Measurements from ENCODE around the gene NDUFAF3.
A peak's percentile ranks its signal among the peaks of the same experiment; 100 is the strongest.

The NDUFAF3 gene

DNA sequence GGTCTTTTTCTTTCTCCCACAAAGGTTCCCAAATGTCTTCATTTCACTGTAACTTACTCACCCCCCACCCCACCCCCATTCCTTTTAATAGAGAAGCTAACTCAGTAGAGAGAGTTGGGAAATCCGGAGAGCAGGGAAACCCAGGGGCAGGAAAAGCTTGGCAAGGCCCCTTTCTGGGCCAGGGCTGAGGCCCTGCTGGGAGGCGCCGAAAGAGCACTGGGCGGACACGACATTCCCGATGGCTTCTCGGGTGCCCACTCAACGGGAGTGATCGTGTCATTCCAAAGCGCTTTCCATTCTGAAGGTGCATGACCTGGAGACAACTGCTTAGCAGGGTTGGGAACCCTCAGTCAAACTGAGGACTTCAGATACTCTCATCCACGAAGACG, 2.0 kb upstream of the NDUFAF3 start:
- no peak for TF ChIP-seq Cebpa-rat (IDR thresholded peaks at IDR 0.05)
- H3K4me2 ChIP-seq, result peak overlapping the region; percentile 96 to 100 (median 99)
- H3K27me3 ChIP-seq, result no peaks in the 10 kb centered on the region
- peaks cover 5 to 56% (median 53%) of the 10 kb centered on the region in 11 experiments; a peak in 20 of 22 replicates for H4K20me1 ChIP-seq
- no peaks in the 10 kb centered on the region for H3K9me3 ChIP-seq (replicated peaks in 1 of 11)
- H3K9ac ChIP-seq, result peak overlapping the region; percentile 98 to 100 (median 99)
- peaks cover 38 to 45% (median 41%) of the 10 kb centered on the region in 11 experiments for H3K36me3 ChIP-seq
- H3K4me1 ChIP-seq, result peaks cover 48 to 65% (median 57%) of the 10 kb centered on the region in 10 experiments
- peak overlapping the region; percentile 74 to 99 (median 92) for H3K4me3 ChIP-seq
- H3K27ac ChIP-seq, result peak overlapping the region; percentile 96 to 100 (median 99)

DNA sequence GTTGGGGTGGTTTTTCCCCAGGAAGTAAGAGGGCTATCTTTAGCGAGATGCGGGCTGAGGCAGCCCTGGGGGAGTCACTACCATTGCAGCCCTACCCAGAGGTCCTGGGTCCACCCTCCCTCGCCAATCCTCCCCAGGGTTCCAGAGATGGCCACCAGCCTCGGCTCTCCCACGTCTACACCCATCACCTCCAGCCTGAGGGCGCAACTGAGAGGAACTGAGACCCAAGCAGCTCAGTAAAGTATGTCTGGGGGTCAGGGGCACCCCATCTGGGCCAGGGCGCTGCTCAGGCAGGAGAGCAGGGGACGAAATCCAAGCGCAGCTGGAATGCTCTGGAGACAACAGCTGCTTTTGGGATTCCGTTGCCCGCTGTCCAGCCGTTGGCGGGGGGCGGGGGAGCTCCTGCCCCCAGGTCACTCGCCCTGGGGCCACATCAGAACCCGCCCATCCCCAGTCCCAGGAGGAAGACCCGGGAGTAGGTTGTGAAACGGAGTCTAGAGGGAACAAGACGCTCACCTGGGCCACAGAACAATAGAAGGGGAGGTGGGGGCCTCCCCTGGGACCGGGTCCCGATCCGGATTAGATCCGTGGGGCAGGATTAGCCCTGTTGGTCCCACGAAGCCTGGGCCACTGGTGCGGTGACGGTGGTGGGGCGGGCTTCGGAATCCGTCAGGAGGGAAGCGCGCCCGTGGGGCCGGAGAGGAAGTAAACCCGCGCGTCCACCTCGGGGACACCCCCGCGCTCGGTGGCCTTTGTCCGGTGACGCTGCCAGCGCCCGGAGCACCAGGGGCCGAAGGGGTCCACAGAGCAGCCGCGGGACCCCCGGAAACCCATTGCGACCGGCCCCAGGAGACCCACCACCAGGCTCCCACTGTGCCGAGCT, 1.4 kb upstream of the NDUFAF3 start:
- H3K36me3 ChIP-seq, result peaks cover 38 to 45% (median 41%) of the 10 kb centered on the region in 11 experiments
- H3K4me1 ChIP-seq, result peaks cover 55 to 68% (median 61%) of the 10 kb centered on the region in 10 experiments
- H4K20me1 ChIP-seq, result peaks cover 3 to 56% (median 53%) of the 10 kb centered on the region in 11 experiments; a peak in 20 of 22 replicates
- peak overlapping the region; percentile 96 to 100 (median 99) for H3K27ac ChIP-seq
- H3K9ac ChIP-seq, result peak overlapping the region; percentile 98 to 100 (median 99)
- TF ChIP-seq Cebpa-rat (IDR thresholded peaks at IDR 0.05), result no peak
- peak overlapping the region; percentile 74 to 99 (median 92) for H3K4me3 ChIP-seq
- no peaks in the 10 kb centered on the region for H3K27me3 ChIP-seq
- no peaks in the 10 kb centered on the region for H3K9me3 ChIP-seq (replicated peaks in 1 of 11)
- peak overlapping the region; percentile 96 to 100 (median 99) for H3K4me2 ChIP-seq

DNA sequence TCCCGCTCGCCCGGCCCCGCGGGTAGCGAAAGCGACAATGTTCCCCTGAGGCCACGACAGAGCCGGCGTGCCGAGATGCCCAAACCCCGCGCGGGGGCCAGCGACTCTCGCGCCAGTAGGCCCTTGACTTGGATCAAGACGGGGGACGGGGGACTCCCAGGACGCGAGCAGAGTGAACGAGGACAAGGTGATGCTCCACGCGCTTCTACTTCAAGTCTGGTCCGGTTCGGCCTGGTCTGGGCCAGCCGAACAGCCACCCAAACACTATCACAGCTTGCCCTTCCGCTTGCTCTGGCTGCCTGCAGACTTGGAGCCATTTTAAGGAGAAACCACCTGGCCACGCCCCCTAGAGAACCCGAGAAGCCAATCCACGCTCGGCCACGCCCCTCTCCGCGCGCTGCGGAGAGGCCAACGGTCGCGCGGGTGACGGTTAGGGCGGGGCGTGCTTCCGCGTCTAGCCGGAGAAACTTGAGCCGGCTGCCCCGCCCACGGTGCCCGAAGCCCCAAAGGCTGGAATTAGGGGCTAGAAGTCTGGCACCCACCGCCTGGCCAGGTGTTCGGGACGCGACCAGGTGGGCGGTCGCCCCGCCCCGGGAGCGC, 608 bp upstream of the NDUFAF3 start:
- Histone ChIP-seq H3K9ac (peak overlapping the region; percentile 98 to 100 (median 99)), H3K4me2 (peak overlapping the region; percentile 96 to 100 (median 99)), H3K4me3 (peak overlapping the region; percentile 74 to 99 (median 92)), H3K36me3 (peaks cover 38 to 45% (median 41%) of the 10 kb centered on the region in 11 experiments), H3K4me1 (peaks cover 60 to 70% (median 65%) of the 10 kb centered on the region in 10 experiments), H3K9me3 (replicated peaks in 1 of 11) (no peaks in the 10 kb centered on the region), H3K27ac (peak overlapping the region; percentile 96 to 100 (median 99)), H4K20me1 (peaks cover 6 to 56% (median 53%) of the 10 kb centered on the region in 11 experiments; a peak in 20 of 22 replicates), H3K27me3 (no peaks in the 10 kb centered on the region)
- TF ChIP-seq Cebpa-rat (IDR thresholded peaks at IDR 0.05), result no peak

DNA sequence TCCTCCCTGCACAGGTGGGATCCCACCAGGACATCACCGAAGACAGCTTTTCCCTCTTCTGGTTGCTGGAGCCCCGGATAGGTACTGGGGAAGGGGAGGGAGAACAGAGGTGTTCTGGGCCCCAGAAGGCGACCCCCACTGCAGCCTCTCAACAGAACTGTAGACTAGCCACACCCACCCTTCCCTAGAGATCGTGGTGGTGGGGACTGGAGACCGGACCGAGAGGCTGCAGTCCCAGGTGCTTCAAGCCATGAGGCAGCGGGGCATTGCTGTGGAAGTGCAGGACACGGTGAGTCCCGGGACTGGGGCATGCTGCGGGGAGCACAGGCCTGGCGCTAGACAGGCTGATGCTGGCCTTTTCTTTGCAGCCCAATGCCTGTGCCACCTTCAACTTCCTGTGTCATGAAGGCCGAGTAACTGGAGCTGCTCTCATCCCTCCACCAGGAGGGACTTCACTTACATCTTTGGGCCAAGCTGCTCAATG, 809 bp downstream of the NDUFAF3 start:
- Histone ChIP-seq H3K9me3 (replicated peaks in 1 of 11) (no peaks in the 10 kb centered on the region), H3K36me3 (peaks cover 47 to 51% (median 49%) of the 10 kb centered on the region in 11 experiments), H3K4me1 (peaks cover 60 to 70% (median 65%) of the 10 kb centered on the region in 10 experiments), H4K20me1 (peaks cover 6 to 56% (median 47%) of the 10 kb centered on the region in 11 experiments; a peak in 20 of 22 replicates), H3K4me3 (peak overlapping the region; percentile 74 to 99 (median 92)), H3K4me2 (peak overlapping the region; percentile 96 to 100 (median 99)), H3K27me3 (no peaks in the 10 kb centered on the region), H3K9ac (peak overlapping the region; percentile 98 to 100 (median 99)), H3K27ac (peak overlapping the region; percentile 96 to 100 (median 99))
- no peak for TF ChIP-seq Cebpa-rat (IDR thresholded peaks at IDR 0.05)

DNA sequence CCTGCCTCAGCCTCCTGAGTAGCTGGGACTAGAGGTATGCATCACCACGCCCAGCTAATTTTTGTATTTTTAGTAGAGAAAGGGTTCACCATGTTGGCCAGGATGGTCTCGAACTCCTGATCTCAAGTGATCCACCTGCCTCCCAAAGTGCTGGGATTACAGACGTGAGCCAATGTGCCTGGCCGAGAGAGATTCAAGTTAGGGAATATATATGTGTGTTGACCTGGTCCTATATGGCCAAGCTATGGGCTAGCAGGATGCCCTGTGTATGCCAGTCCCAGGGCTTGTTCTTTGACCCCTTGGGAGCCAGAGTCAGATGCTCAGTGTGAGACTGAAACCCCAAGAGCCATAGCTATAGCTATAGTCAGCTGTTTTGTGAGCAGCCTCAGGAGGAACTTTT, 1.9 kb downstream of the NDUFAF3 start:
- peaks cover 70 to 75% (median 71%) of the 10 kb centered on the region in 10 experiments for H3K4me1 ChIP-seq
- H3K9me3 ChIP-seq (replicated peaks in 1 of 11), result no peaks in the 10 kb centered on the region
- peak overlapping the region; percentile 11 to 100 (median 99); a peak in 15 of 22 replicates for H3K9ac ChIP-seq
- TF ChIP-seq Cebpa-rat (IDR thresholded peaks at IDR 0.05), result no peak
- peaks cover 47 to 55% (median 53%) of the 10 kb centered on the region in 11 experiments for H3K36me3 ChIP-seq
- H3K27me3 ChIP-seq, result no peaks in the 10 kb centered on the region
- H3K27ac ChIP-seq, result peak overlapping the region in 3 of 11 experiments; percentile 3 to 99 (median 56); a peak in 2 of 22 replicates
- peaks cover 6 to 62% (median 45%) of the 10 kb centered on the region in 11 experiments; a peak in 19 of 22 replicates for H4K20me1 ChIP-seq
- peak overlapping the region; percentile 96 to 100 (median 99) for H3K4me2 ChIP-seq
- H3K4me3 ChIP-seq, result peak overlapping the region in 7 of 10 experiments; percentile 16 to 97 (median 91); a peak in 10 of 20 replicates

DNA sequence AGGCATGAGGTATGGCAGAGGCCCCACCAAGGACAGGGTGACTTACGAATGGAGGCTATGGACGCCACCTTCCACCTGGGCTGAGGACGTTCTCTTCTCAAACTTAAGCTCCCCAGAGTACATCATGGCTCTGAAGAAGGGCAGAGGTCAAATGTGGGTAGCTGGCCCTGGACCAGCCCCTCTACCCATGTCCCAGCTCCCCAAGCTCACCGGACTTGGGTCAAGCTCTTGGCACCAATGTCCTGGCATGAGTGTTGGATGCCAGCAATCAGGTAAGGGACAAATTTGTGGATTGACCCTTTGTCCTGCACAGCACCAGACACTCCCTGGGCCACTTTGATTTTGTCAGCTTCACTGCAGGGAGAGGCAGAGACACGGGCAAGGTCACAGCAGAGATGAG, 2.5 kb downstream of the NDUFAF3 start:
- Histone ChIP-seq H4K20me1 (peaks cover 6 to 62% (median 45%) of the 10 kb centered on the region in 11 experiments; a peak in 19 of 22 replicates), H3K4me3 (peak overlapping the region in 4 of 10 experiments; percentile 3 to 36 (median 13); a peak in 4 of 20 replicates), H3K4me1 (peaks cover 66 to 71% (median 67%) of the 10 kb centered on the region in 10 experiments), H3K27me3 (no peaks in the 10 kb centered on the region), H3K9ac (peak overlapping the region in 10 of 11 experiments; percentile 16 to 100 (median 99); a peak in 16 of 22 replicates), H3K36me3 (peaks cover 47 to 55% (median 53%) of the 10 kb centered on the region in 11 experiments), H3K4me2 (peak overlapping the region; percentile 96 to 100 (median 99); a peak in 21 of 22 replicates), H3K27ac (peak overlapping the region in 5 of 11 experiments; percentile 5 to 99 (median 56); a peak in 5 of 22 replicates), H3K9me3 (replicated peaks in 1 of 11) (no peaks in the 10 kb centered on the region)
- no peak for TF ChIP-seq Cebpa-rat (IDR thresholded peaks at IDR 0.05)

DNA sequence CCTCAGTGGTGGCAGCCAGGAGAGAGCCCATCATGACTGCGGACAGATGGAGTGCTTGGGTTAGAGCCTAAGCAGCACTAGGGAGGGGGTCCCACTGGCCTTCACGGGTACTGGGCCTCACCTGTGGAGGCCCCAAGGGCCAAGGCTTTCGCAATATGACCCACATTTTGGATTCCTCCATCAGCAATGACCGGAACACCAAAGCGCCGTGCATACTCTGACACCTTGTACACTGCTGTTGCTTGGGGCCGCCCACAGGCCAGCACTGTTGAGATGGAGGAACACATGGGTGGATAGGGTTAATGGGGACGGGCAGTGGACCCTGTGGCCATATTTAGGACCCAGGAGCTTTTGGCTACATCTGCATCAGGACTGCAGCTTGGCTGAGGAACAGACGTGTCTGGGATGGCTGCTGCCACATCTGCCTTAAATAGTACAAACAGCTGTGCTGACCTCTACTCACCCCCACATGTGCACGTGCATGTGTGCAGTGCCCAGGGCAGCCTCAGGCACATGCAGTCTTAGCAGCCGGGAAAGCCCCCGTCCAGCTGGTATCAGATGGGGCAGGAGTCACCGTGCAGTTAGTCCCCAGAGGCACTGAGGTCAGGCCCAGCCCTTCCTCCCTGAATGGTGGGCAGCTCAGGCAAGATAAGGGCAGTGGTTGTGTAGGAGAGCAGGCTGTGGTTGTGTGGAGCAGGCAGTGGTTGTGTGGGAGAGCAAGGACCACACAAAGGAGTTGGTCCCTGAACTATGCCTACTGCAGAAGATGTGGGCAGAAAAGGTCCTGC, 3.3 kb downstream of the NDUFAF3 start:
- TF ChIP-seq Cebpa-rat (IDR thresholded peaks at IDR 0.05), result no peak
- H3K36me3 ChIP-seq, result peaks cover 51 to 62% (median 58%) of the 10 kb centered on the region in 11 experiments
- no peaks in the 10 kb centered on the region for H3K9me3 ChIP-seq (replicated peaks in 1 of 11)
- H3K4me1 ChIP-seq, result peaks cover 64 to 73% (median 66%) of the 10 kb centered on the region in 10 experiments
- no peaks in the 10 kb centered on the region for H3K27me3 ChIP-seq
- H3K27ac ChIP-seq, result peak overlapping the region in 8 of 11 experiments; percentile 3 to 99 (median 26); a peak in 12 of 22 replicates
- H3K4me2 ChIP-seq, result peak overlapping the region; percentile 20 to 100 (median 99)
- H3K9ac ChIP-seq, result peak overlapping the region; percentile 16 to 100 (median 98); a peak in 16 of 22 replicates
- H3K4me3 ChIP-seq, result peak overlapping the region in 7 of 10 experiments; percentile 3 to 36 (median 26); a peak in 8 of 20 replicates
- peaks cover 6 to 62% (median 48%) of the 10 kb centered on the region in 11 experiments; a peak in 19 of 22 replicates for H4K20me1 ChIP-seq

Measured in BLaER1 treated with 17β-estradiol and CSF1 and Interleukin-3, amounts not matched to agents 10 nM and 100 nM (cell line).